ENCODE data around the gene SLC25A11.
A peak's percentile ranks its signal among the peaks of the same experiment; 100 is the strongest.

The SLC25A11 gene

GRCh38 chr17:4939796-4940554 lies at the start of gene SLC25A11, which contains the start of gene RNF167:
SLC25A11 (minus strand) TSS chr17:4940046; CDS start chr17:4939910, 136 bp downstream.
RNF167 (plus strand) TSS chr17:4940268; CDS start chr17:4940910, 642 bp downstream.
- peak; percentile 99 for DNase-seq

DNA sequence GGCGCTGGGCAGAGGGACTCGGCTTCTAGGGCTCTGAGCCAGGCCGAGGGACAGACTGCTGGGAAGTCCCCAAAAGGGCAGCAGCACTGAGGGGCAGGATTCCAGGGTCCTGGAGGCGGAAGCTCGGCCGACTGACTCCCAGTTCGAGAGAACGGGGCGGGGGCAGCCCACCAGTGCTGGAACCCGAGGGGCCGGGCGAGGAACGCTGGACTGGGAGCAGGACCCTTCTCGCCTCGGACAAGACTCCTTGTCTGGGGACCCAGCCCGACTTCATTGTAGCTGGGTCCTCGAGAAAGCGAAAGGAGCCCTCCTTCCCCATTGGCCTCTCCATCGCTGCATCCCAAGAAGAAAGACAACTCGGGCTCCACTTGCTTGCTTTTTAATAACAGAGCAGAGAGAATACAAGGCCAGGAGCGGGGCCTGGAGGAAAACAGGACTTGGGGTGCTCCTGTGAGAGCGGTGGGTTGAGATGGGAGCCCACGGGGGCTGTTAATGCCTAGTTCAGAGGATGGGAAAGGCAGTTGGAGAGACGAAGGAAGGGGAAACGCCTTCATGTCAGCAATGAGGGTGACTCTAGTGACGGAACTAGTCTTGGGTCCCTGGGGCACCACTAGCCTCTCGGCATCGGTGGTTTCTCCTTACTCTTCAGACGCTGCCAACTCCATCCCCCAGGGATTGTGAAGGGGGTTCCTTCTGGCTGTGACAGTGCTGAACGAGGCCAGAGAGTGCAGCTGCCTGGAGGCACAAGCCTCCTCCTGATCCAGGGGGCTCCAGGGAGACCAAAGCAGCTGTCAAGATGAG lies 48.1 kb upstream of the SLC25A11 start:
- no peak for DNase-seq

GRCh38 chr17:4986951-4987766 lies 47.3 kb upstream of the SLC25A11 start, which contains the start of gene CAMTA2:
CAMTA2 (minus strand) TSS chr17:4987675; CDS start chr17:4986222, 1,453 bp downstream.
- peak; percentile 89 for DNase-seq

DNA sequence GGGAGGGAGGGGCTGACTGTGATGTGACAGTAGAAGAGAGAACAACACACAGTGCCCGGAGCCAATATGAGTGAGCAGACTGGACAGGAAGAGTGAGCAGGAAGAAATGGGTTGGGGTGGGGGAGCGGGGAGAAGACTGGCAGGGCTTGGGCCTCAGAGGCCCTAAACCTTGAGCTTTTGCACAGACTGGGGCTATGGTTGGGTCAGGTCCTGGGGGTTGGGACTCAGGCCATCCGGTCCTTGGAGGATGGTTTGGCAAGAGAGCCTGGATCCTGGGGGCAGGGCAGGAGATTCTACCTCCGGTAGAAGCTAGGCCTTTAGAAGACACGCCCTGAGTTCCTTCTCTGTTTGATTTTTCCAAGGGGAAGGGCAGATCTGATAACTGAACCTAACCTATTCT lies 46.6 kb upstream of the SLC25A11 start:
- no peak for DNase-seq

DNA sequence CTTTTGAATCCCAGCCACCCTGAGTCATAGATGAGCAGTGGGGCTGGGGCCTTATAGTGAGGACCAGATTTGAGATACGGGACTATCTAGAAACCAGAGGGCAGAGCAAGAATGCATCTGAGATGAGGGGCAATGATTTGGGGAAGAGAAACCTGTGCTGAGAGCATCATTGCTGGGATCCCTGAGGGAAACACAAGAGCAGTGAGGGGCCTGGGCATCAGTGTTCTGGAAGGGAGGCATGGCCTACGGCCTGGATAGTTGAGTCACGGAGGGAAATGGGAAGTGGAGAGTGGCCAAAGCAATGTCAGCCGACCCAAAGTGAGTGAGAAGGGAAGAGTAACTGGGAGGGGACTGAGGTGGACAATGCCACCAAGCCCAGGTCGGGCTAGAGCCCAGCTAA lies 42.5 kb upstream of the SLC25A11 start:
- DNase-seq: no peak

GRCh38 chr17:4980644-4981216 lies 40.9 kb upstream of the SLC25A11 start:
- DNase-seq: no peak

DNA sequence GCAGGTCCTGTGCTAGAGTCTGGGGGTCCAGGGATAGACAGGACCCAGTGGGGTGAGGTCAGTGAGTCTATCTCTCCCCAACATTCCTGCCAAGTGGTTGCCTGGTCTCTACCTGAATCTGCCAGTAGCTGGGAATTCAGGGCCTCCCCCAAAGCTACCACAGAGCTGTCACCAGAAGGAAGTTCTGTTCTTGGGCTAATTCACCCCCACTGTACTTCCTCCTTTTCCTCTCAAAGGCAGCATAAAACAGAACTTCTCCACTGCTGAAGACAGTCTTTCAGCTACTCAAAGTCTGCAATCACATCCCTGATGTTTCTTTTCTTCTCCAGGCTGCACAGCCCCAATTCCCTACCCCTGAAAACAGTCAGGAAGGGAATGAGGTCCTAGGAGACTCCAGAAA lies 38.9 kb upstream of the SLC25A11 start:
- no peak for DNase-seq

- no peak for DNase-seq
Measured at GRCh38 chr17:4974115-4974670, 34.3 kb upstream of the SLC25A11 start.

DNA sequence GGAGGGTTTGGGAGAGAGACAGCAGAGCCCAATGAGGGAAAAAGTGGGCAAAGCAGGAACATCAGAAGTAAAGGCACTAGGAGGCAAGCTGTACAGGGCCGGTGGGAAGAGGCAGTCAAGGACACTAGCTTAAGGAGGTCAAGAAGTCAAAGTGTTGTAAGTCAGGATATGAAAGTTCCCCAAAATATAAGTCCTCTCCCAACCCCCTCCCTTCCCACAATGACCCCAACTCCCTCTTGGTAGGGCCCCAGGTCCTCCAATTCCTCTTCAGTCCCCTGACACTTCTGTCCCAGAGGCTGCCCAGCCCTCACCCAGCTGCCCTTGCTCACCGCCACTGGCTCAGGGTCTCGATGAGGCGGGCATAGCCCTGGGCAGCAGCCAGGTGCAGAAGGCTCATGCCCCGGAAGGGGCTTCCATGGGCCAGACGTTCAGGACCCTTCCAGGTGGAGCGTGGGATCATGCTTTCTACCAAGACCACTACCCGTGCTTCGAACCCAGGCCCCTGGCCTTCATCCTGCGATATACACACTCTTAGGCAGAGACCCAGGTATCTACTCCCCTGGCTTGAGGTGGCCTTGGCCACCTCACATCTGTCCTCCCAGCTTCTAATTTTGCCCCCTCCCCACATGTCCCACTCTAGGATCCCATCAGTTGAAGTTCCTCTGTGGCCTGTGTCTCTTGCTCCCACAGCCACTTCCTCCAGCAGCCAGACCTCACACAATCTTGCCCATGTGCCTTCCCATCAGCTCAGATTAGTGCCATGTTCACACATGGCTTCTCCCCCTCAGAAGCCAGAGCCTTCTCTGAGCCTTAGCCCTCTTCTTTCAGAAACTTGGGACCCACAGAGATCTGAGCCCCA lies 33.6 kb upstream of the SLC25A11 start:
- DNase-seq: no peak

DNA sequence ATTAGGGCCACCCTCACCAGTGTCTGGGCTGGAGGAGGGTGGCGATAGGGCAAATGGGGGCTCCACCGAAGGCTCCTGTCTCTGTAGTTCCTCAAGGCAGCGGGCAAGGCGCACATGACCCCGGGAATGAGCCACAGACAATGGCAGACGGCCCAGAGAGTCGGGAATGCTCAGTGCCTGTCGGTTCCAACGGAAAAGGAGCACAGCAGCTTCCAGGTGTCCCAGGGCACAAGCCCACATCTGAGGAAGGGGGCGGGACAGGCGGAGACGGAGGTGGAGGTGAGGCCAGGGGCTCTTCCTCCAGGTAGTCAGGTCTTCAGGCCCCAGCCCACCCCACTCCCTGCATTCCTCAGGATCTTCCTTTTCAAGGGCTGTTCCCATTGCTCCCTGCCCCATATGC lies 32.9 kb upstream of the SLC25A11 start:
- DNase-seq: no peak

GRCh38 chr17:4972322-4972721 lies 32.5 kb upstream of the SLC25A11 start:
- DNase-seq: no peak

- no peak for DNase-seq
Measured at GRCh38 chr17:4971826-4972225, 32.0 kb upstream of the SLC25A11 start.

DNA sequence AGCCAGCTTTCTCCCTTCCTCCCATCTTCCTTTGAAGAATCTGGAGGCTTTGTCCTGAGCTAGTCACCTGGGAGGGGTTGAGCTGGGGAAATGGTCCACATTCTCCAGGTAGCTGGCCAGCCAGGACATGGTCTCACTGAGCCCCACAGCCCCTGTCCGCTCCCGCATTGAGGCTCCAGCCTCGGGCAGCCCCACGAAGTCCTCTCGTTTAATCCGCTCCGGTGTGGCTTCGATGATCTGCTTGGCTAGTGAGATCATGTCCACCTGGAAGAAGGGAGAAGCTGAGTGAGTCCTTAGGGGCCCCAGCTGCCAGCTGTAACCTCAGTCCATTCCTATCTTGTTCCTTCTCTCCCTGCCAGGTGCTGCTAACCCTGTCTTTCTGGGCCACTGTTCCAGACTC lies 30.4 kb upstream of the SLC25A11 start:
- DNase-seq: no peak

DNA sequence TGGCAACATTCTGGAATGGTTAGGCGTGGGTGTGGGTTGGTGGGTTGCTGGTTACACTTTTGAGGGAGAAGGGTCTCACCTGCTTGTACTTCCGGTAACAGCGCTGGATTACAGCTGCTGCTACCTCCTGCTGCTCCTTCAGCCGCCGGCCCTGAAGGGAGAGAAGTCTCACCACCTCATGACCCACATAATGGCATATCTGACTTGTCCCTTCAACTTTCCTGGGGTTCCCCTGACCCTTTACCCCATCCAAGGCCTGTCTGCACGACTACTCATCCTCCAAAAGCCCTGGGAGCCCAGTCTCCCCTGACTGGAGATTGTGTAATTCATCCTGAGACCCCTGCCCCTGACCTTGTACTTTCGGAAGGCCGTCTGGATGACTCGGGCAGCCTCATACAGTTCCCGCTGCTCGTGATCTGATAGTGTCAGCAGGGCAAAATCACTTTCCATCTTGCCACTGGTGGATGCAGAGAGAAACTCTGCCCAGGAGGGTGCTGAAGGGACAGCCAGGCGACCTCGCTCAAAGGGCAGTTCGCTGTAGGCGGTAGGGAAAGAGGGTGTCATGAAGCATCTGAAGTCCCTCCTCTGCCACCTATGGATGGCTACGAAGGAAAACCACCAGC lies 29.8 kb upstream of the SLC25A11 start:
- DNase-seq: peak; percentile 63

GRCh38 chr17:4969047-4969550 lies 29.3 kb upstream of the SLC25A11 start:
- peak; percentile 63 for DNase-seq

DNA sequence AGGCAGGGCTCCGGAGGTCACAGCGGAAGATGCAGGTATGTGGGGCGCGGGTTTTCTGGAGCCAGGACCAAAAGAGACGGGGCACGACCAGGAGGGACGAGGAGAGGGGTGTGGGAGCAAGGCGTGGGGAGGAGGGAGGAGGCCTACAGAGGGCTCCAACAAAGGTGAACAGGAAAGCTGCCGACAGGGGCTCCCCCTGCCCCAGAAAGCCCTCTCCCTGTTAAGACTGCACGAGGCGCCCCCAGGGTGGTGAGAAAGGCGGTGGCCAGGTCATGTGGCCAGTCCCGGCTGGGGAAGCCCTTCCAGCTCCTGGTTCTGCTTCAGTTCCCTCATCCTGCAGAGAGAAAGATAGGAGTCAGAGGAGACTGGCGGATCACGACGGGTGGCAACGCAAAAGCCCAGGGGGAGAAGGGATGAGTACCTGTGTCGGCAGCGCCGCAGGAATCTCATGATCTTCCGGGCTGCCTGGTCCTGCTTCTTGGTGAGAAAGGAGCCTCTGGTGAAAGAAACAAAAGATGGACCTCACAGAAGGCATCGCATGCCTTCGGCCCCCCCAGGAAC lies 28.7 kb upstream of the SLC25A11 start:
- peak; percentile 53 for DNase-seq

DNA sequence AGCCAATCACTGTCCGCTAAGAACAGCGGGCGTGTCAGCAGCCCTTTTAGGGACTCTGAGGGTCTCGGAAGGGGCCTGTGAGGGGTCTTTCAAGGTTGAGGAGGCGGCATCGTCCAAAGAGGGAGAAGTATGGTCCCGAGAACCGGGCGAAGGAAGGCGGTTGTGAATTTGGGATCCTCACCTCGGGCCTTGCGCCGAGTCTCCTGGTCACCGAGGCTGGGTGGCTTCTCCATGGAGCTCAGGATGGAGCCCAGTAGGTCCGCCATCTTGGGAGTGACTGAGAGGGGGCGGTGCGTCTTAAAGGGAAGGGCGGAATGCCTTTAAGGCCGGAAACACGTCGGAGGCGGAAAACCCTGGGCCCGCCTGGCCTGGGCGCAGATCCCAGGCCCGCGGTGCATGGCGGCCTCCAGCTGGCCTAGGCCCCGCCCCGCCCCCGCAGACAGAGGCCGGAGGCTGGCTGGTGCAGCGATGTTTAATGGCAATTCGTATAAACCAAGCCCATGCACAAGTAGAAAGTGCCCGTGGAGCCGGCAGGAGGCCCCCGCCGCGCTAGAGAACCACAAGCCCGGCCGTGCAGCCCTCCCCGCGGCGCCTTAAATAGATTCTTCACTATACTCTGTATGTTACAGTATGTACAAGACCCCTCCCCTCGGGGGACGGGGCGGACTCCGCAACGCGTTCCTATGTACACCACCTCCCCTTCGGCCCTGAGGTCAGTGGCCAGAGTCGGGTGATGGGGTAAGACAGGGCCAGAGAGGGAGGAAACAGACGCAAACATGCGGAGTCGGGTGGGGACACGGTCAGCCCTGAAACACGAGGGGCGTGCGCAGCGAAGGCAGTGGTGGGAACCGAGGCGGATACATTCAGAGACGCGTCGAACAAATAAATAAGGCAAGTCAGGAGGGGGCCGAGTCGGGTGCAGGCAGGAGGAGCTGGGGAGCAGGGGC lies 28.0 kb upstream of the SLC25A11 start, which contains the start of gene SPAG7:
SPAG7 (minus strand) TSS at position 279 of the 947 bp plus-strand sequence; CDS start at position 266, 13 bp downstream.
- peak; percentile 89 for DNase-seq

GRCh38 chr17:4966844-4967538 lies 27.1 kb upstream of the SLC25A11 start:
- peak; percentile 94 for DNase-seq

Data from stimulated activated naive CD4-positive, alpha-beta T cell treated with Interleukin-2 at 50 U/mL for 16 hours (primary cell).